Aorta (tissue), 5 donors: ENCODE results near the gene HOXA2. TPM values are rescaled to one million over a fixed set of nuclear protein-coding genes. Genes with fewer than 3 reads are reported as not detected.

Source experiments
- ATAC-seq: fragments of 200-7000 bp; cut with Tn5 transposase; one replicate; pipeline ENCODE4 v1.9.1; 2022; ENCODE audit warnings: moderate library complexity; ENCODE audit not compliant: low FRiP score
- DNase-seq, 2 donors: peaks; one replicate each; pipeline ENCODE4 v3.0.0-alpha.2; 2020
- H3K27ac ChIP-seq, 2 donors: one replicate each; pipeline ENCODE4 v1.5.1; 2013; ENCODE audit warnings: low read length in 2 of 2, mild to moderate bottlenecking in 2 of 2, moderate library complexity in 2 of 2, control low read depth in 1 of 2, inconsistent platforms in 1 of 2, low read depth in 1 of 2
- H3K27me3 ChIP-seq, 2 donors: one replicate each; pipeline ENCODE4 v1.6.1; 2013; ENCODE audit warnings: control low read depth in 1 of 2, low read length in 1 of 2, mild to moderate bottlenecking in 1 of 2, moderate library complexity in 1 of 2; ENCODE audit not compliant: insufficient read depth in 2 of 2, control insufficient read depth in 1 of 2
- H3K36me3 ChIP-seq, 2 donors: one replicate each; pipeline ENCODE4 v1.6.1; 2013; ENCODE audit warnings: control low read depth in 1 of 2, low read length in 1 of 2, mild to moderate bottlenecking in 1 of 2; ENCODE audit not compliant: insufficient read depth in 2 of 2, control insufficient read depth in 1 of 2
- H3K4me1 ChIP-seq, 2 donors: one replicate each; pipeline ENCODE4 v1.6.1; 2013; ENCODE audit warnings: low read length in 2 of 2, control low read depth in 1 of 2, mild to moderate bottlenecking in 1 of 2, moderate library complexity in 1 of 2; ENCODE audit not compliant: insufficient read depth in 2 of 2, control insufficient read depth in 1 of 2
- H3K4me3 ChIP-seq, 2 donors: one replicate each; pipeline ENCODE4 v1.5.1; 2013; ENCODE audit warnings: low read length in 2 of 2, control low read depth in 1 of 2, mild to moderate bottlenecking in 1 of 2
- H3K9me3 ChIP-seq: one replicate; pipeline ENCODE4 v1.6.1; 2013; ENCODE audit warnings: mild to moderate bottlenecking, low read length; ENCODE audit not compliant: control insufficient read depth
- WGBS, 2 donors: extraction: QIAGEN DNeasy Blood & Tissue Kit; methylation state at CpG; one replicate each; pipeline ENCODE4 v1.1.7; 2013; 5-methylcytosine and 5-hydroxymethylcytosine counted together
- intact Hi-C, 2 donors: fragments of 100-400 bp; cut with DNase I; formaldehyde crosslinking; loops; one replicate each; pipeline versions ENCODE4 v1.14.2 to v1.15.0; 2022
- polyA plus RNA-seq, 2 donors: library from polyadenylated mRNA; stranded (reverse); fragments of 200-250 nt; gene quantifications; one replicate each; pipeline ENCODE4 v1.2.3, GENCODE V29; 2013
- total RNA-seq, 2 donors: library from RNA; stranded (reverse); fragmentation: NEBNext Ultra II Directional; extraction: Animal tissue kit (Norgen Biotek cat#: 25700); gene quantifications; one replicate each; pipeline ENCODE4 v1.2.1, GENCODE V29; 2021
- donor health status: healthy with polysubstance abuse.
- donor health status: Bipolar disorder and iron deficiency.
- donor health status: DM: no; HTN: no; CAD: no.
- donor health status: DM: no; HTN: no; CAD: no.
- donor health status: DM: yes; HTN: yes; CAD: no.

Gene HOXA2
- total and polyA plus RNA-seq, 4 donors: 1.6 to 4.7 (median 2.9) TPM

DNA sequence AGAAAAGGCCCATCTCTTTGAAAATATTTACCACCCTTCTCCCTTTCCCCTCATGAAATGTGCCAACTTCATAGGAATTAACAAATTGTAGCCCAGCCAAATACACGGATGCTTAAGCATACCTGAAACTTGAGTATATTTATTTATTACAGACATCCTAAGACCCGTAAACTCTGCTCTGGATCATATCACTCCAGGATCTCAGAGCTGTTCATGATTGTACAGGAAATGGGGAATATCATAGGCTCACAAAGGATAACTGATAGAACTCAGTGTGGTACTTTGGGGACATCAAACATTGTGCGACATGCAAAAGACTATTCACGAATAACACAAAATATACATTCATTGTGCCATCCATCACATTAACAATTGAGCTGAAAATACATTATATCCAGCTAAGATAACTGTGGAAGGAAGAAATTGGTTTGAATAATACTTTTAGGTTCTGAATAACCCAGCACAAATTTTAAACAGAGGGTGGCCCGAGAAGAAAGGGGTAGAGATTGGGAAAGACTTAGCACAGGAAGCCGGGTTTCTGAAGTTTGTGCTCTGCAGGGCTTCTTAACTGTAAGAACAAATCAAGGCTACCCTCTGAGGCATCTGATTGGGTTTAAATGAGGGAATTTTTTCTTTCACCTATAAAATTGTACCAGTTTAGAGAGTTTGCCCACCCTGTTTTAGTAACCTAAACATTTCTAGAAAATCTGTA lies 9.1 kb downstream of the HOXA2 start:
- 79 to 84% methylated on average over 6 of the region's 6 CpGs for WGBS, 2 donors
- intact Hi-C loops: no loop called here
- no peak overlapping the region for H3K27ac ChIP-seq
- no peak for DNase-seq
- H3K27me3 ChIP-seq: no peaks in the 10 kb centered on the region
- H3K4me3 ChIP-seq: no peak overlapping the region
- no peaks in the 10 kb centered on the region for H3K9me3 ChIP-seq
- H3K4me1 ChIP-seq: no peaks in the 10 kb centered on the region
- no peaks in the 10 kb centered on the region for H3K36me3 ChIP-seq
- no peak for ATAC-seq

DNA sequence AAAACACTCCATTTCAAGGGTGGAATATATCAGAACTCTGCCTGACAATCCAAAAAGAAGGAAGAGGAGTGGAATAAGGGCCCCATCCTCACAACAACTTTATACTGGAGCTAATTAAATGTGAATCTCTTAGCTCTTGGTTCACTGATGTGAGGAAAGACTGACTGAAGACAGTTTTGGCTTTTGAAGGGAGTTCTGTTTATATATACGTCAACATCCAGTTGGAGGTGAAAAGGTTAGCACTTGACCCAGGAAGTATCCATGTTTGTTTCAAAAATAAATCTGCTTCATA lies 9.7 kb downstream of the HOXA2 start:
- WGBS, 2 donors: 81 to 85% methylated on average over 1 of the region's 1 CpG
- intact Hi-C loops: no loop called here
- H3K36me3 ChIP-seq: no peaks in the 10 kb centered on the region
- DNase-seq (no peak), ATAC-seq (no peak)
- no peak overlapping the region for H3K4me3 ChIP-seq
- no peak overlapping the region for H3K27ac ChIP-seq
- no peaks in the 10 kb centered on the region for H3K4me1 ChIP-seq
- H3K9me3 ChIP-seq: peaks cover 3% of the 10 kb centered on the region
- H3K27me3 ChIP-seq: no peaks in the 10 kb centered on the region

DNA sequence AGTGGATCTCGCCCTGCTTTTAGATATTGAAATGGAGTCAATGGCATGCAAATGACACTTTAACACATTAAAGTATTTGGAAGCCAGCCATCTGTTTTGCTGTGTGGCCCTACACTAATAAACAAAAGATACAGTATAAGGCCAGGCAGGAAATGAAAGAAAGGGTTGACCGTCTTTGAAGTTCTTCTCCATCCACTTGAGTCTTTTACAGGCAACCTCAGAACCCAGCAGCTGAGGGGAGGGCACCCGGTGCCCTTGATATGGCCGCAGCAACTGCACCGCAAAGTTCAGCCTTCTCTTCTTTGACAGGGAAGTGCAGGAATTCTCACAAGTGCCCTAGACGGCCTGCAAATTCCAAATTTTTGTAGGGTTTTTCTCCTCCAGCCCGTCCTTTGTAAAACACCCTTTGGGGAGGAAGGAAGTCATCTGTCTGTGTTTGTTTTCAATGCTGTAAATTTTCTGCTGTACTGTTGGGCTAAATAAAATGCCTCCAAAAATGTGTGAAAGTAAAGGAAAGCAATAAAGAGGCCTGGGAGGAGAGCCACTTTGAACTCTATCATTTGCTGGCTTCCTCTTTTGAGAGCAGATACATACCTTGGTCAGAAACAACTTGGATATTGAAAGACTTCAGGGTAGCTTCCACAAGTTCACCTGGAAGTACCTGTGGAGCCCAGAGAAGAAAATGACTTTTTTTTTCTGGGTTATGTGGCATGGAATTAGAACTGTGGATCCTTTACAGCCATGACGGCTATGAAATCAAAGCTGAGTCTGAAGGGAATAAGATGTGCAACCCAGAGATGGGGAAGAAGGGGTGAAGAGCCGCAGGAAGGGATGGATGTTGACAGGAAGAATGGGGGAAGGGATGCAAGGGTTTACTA lies 10.3 kb downstream of the HOXA2 start:
- WGBS, 2 donors: 90 to 93% methylated on average over 9 of the region's 9 CpGs
- DNase-seq: no peak
- intact Hi-C loops: no loop called here

DNA sequence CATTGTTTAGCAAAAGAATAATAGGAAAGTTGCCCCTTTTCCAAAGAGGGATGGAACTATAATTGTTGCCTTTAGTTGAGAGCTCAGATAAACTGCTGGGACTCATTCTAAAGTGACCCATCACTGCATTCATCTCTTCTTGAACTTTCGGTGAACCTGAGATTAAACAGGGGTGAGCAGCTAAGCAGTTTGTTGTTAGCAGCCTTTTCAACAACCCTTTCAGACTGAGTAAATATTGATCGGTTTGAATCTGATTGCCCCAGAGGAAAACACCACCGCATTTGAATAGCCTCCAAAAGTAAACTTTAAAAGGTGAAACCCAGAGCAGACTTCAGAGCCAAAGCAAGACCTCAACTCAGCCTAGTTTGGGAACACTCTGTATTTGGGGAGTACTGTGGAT lies 11.4 kb downstream of the HOXA2 start:
- no peak overlapping the region for H3K27ac ChIP-seq
- no peaks in the 10 kb centered on the region for H3K36me3 ChIP-seq
- 84% methylated on average over 3 of the region's 3 CpGs for WGBS, 2 donors
- H3K4me1 ChIP-seq: no peaks in the 10 kb centered on the region
- H3K9me3 ChIP-seq: peaks cover 3% of the 10 kb centered on the region
- DNase-seq (no peak), ATAC-seq (no peak)
- no peaks in the 10 kb centered on the region for H3K27me3 ChIP-seq
- H3K4me3 ChIP-seq: no peak overlapping the region
- intact Hi-C loops: no loop called here

More for the DNA sequence above, 10.3 kb downstream of the HOXA2 start:
- Histone ChIP-seq H3K36me3 (no peaks in the 10 kb centered on the region), H3K9me3 (peaks cover 3% of the 10 kb centered on the region), H3K27ac (no peak overlapping the region), H3K4me1 (no peaks in the 10 kb centered on the region), H3K27me3 (no peaks in the 10 kb centered on the region), H3K4me3 (no peak overlapping the region)
- ATAC-seq: no peak

DNA sequence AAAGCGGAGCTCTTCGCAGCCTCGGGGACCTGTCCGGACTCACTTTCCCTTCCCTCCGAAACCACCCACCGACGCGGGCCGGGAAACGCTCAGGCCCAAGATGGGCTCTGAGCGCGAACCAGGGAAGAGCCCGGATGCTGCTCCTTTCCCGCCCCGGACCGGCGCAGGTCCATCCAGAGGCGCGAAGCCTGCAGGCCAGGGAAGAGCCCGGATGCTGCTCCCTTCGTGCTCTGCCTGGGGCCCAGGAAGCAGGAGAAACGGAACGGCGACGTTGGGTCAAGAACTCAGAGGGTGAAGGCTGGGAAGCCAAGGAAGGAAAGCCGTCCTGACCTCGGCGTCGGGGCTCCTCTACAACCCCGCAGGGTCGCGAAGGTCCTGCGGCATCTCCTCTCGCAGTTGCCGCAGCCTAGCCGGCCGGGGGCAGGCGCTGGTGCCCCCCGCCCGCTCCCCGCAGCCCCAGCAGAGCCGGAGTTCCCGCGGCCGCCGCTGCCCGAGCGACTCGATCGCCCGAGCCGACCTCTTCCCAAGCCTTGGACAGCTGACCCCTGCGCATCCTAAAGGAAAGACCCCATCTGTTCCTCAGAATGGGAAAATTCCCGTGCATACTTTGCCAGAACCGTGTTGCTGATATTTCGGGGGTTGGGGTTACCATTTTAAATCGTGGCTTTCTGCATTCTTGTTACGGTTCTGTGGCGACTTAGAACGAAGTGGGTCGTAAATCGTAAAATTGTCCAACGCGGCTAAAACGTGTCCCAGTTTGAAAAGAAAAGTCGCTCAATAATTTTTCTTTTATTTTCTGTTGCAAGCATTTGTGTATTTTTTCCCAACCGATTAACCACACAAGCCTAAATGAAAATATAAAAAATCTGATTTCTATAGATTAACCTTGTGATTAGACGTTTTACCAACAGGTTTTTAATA lies 14.2 kb downstream of the HOXA2 start:
- no peak for DNase-seq
- H3K27me3 ChIP-seq: peaks cover 0 to 2% of the 10 kb centered on the region in 2 donors
- 25 to 29% methylated on average over 68 of the region's 68 CpGs for WGBS, 2 donors
- no peaks in the 10 kb centered on the region for H3K36me3 ChIP-seq
- H3K4me1 ChIP-seq: no peaks in the 10 kb centered on the region
- H3K9me3 ChIP-seq: peaks cover 3% of the 10 kb centered on the region
- no peak for ATAC-seq
- no peak overlapping the region for H3K4me3 ChIP-seq
- intact Hi-C loops: no loop called here
- H3K27ac ChIP-seq: no peak overlapping the region

DNA sequence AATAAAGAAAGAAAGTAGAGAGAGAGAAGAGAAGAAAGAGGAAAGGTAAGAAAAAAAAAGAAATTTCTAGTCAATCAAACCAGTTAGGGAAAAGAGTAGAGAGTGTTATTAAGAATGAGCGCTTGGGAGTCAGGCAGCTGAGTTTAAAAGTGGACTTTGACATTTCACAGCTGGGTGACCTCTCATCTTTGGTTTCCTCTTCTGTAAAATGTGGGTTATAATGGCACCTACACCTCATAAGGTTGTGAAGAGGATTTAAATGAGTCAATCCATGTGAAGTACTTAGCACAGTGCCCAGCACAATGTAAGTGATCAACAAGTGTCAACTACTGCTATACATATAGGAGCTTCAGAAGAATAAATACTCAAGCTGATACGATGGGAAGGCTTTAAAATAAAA lies 18.8 kb downstream of the HOXA2 start:
- DNase-seq (no peak), ATAC-seq (no peak)
- peaks cover 3% of the 10 kb centered on the region for H3K9me3 ChIP-seq
- H3K4me1 ChIP-seq: no peaks in the 10 kb centered on the region
- intact Hi-C loops: no loop called here
- peaks cover 0 to 2% of the 10 kb centered on the region in 2 donors for H3K27me3 ChIP-seq
- 92 to 97% methylated on average over 2 of the region's 2 CpGs for WGBS, 2 donors
- no peaks in the 10 kb centered on the region for H3K36me3 ChIP-seq
- H3K27ac ChIP-seq: no peak overlapping the region
- H3K4me3 ChIP-seq: no peak overlapping the region

DNA sequence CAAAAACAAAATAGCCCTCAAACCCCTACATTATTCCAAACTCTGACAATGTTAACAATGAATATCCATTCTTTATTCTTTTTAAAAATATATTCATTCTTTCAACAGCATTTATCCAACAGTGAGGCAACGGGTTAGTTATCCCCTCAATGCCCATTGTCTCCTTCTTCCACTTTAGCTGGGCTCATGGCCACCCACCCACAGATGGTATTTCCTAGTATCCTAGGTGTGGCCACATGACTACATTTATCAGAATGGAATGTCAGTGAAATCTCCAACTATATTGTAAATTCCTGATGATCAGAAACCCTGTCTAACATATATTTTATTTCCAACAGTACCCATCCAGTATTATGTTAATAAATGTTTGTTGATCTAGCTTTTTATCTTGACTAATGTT lies 20.3 kb downstream of the HOXA2 start:
- intact Hi-C loops: no loop called here
- peaks cover 0 to 2% of the 10 kb centered on the region in 2 donors for H3K27me3 ChIP-seq
- 88 to 94% methylated on average over 1 of the region's 1 CpG for WGBS, 2 donors
- DNase-seq (no peak), ATAC-seq (no peak)
- no peaks in the 10 kb centered on the region for H3K9me3 ChIP-seq
- no peak overlapping the region for H3K27ac ChIP-seq
- H3K4me3 ChIP-seq: no peak overlapping the region
- H3K4me1 ChIP-seq: no peaks in the 10 kb centered on the region
- no peaks in the 10 kb centered on the region for H3K36me3 ChIP-seq

DNA sequence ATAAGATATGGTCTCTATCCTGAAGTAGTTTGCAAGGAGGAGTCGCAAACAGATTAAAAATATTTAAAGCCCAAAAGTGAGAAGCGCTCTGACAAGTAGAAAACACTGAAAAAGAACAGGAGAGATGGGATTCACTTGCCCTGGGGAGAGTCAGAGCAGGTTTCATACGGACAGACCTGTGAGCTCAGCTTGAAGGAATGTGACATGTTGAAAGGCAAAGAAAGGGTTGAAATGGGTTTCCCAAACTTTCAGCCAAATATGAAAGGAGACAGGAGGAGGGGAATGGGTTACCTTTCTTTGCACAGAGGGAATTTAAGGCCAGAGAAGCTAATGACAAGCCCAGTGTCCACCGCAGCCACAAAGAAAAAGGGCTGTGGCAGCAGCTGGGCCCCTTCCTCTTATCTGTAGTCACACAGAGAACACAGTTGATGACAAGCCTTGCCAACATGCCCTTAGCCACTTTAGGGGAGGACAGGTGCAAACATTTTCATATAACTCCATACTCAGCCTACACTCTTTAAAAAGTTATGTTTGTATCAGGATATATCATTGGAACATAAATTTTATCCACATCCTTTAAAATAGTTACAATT lies 21.5 kb downstream of the HOXA2 start:
- DNase-seq: no peak
- no peak overlapping the region for H3K4me3 ChIP-seq
- H3K4me1 ChIP-seq: no peaks in the 10 kb centered on the region
- no peak overlapping the region for H3K27ac ChIP-seq
- H3K27me3 ChIP-seq: peaks cover 0 to 2% of the 10 kb centered on the region in 2 donors
- intact Hi-C loops: no loop called here
- H3K9me3 ChIP-seq: no peaks in the 10 kb centered on the region
- H3K36me3 ChIP-seq: no peaks in the 10 kb centered on the region
- 75 to 80% methylated on average over 4 of the region's 4 CpGs for WGBS, 2 donors
- ATAC-seq: no peak
